Transverse colon (tissue), 4 donors: ENCODE data around the gene CDH22.

Experiments
- CTCF ChIP-seq, 5 experiments: fragments of 200-600 bp in 3 of 5; fragments of 450-650 bp in 2 of 5; sonication (generic) in 3 of 5; IDR thresholded peaks; 1 replicate in 2 of 5; 2 replicates in 3 of 5; pipeline ENCODE4 v1.5.1; 2016 to 2017; ENCODE audit warnings: antibody characterized with exemption in 5 of 5, inconsistent platforms in 3 of 5, mild to moderate bottlenecking in 2 of 5, moderate library complexity in 1 of 5
- EP300 ChIP-seq: sonication (generic); formaldehyde crosslinking; IDR thresholded peaks from one replicate; pipeline ENCODE4 v1.6.1; 2017; ENCODE audit warnings: antibody characterized with exemption, low read depth
- POLR2A ChIP-seq: fragments of 450-650 bp; IDR thresholded peaks from one replicate; pipeline ENCODE4 v1.6.1; 2016; ENCODE audit warnings: antibody characterized with exemption, mild to moderate bottlenecking, moderate library complexity
- POLR2AphosphoS5 ChIP-seq, 3 donors: sonication (generic); formaldehyde crosslinking; IDR thresholded peaks; one replicate each; pipeline ENCODE4 v1.6.1; 2016; ENCODE audit warnings: antibody characterized with exemption in 3 of 3

DNA sequence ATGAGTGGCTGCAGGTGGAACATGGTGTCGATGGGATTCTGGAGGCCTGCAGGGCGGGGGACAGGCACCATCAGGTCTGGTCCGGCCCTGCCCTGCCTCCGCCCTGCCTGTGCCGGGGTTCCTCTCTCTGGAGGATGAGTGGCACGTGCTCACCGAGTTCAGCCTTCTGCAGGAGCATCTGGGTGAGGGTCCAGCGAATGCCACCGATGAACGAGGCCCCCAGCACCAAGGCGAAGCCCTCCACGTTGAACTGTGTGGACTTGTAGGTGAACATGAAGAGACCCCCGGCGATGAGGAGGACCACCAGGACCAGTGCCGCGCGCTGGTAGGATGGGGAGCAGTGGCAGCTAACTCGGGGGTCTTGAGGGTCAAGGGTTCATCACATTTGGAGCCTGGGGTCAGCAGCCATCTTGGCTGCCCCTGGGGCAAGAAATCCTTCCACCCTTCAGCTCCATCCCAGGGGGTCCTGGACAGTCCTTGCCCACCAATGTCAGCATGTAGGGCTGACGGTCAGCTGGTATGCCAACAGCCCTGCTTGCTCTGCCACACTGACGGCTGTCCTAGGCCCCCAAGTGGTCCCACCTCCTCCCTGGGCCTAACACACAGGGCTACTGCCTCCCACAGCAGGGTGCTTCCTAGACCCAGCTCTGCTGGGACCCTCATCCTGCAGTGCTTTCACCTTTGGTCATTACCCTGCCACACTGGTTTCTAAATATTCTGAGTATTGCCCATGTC is 46.8 kb upstream of the CDH22 start:
- TF ChIP-seq CTCF (IDR thresholded peaks at IDR 0.05): no peak
- TF ChIP-seq POLR2A: no peak
- TF ChIP-seq EP300: no peak
- no peak for TF ChIP-seq POLR2AphosphoS5 (IDR thresholded peaks at IDR 0.05)
